BLaER1 treated with 17β-estradiol and CSF1 and Interleukin-3, amounts not matched to agents 10 nM and 100 nM (cell line): ENCODE measurements around the gene TOMM70.

Experiments used
- H3K27ac ChIP-seq, 11 experiments: shearing (Covaris generic); formaldehyde crosslinking; 2 replicates each; pipeline ENCODE4 v1.8.1; 2022
- H3K27me3 ChIP-seq, 11 experiments: shearing (Covaris generic); formaldehyde crosslinking; 2 replicates each; pipeline ENCODE4 v1.8.1; 2022
- H3K36me3 ChIP-seq, 11 experiments: shearing (Covaris generic); formaldehyde crosslinking; 2 replicates each; pipeline ENCODE4 v1.8.1; 2022
- H3K4me1 ChIP-seq, 10 experiments: shearing (Covaris generic); formaldehyde crosslinking; 2 replicates each; pipeline ENCODE4 v1.8.1; 2022
- H3K4me2 ChIP-seq, 11 experiments: shearing (Covaris generic); formaldehyde crosslinking; 2 replicates each; pipeline ENCODE4 v1.8.1; 2022
- H3K4me3 ChIP-seq, 10 experiments: shearing (Covaris generic); formaldehyde crosslinking; 2 replicates each; pipeline ENCODE4 v1.8.1; 2022
- H3K9ac ChIP-seq, 11 experiments: shearing (Covaris generic); formaldehyde crosslinking; 2 replicates each; pipeline ENCODE4 v1.8.1; 2022
- H3K9me3 ChIP-seq, 11 experiments: shearing (Covaris generic); formaldehyde crosslinking; replicated peaks in 1 of 11; 2 replicates each; pipeline ENCODE4 v1.8.1; 2022
- H4K20me1 ChIP-seq, 11 experiments: shearing (Covaris generic); formaldehyde crosslinking; 2 replicates each; pipeline ENCODE4 v1.8.1; 2022
- Cebpa-rat ChIP-seq, 11 experiments: shearing (Covaris generic); IDR thresholded peaks; 2 replicates each; pipeline ENCODE4 v1.8.1; 2022

Gene TOMM70

GRCh38 chr3:100429187-100429716 is 28.4 kb upstream of the TOMM70 start:
- no peak overlapping the region for H3K9ac ChIP-seq
- H3K4me3 ChIP-seq = no peak overlapping the region
- no peaks in the 10 kb centered on the region for H3K36me3 ChIP-seq
- H4K20me1 ChIP-seq = no peaks in the 10 kb centered on the region
- no peak for TF ChIP-seq Cebpa-rat (IDR thresholded peaks at IDR 0.05)
- peaks cover 0 to 6% (median 4%) of the 10 kb centered on the region in 11 experiments; a peak in 15 of 22 replicates for H3K9me3 ChIP-seq
- no peaks in the 10 kb centered on the region for H3K4me1 ChIP-seq
- no peak overlapping the region for H3K4me2 ChIP-seq
- H3K27me3 ChIP-seq = no peaks in the 10 kb centered on the region
- H3K27ac ChIP-seq = no peak overlapping the region

GRCh38 chr3:100427699-100428098 is 26.8 kb upstream of the TOMM70 start:
- Histone ChIP-seq H3K27ac (no peak overlapping the region), H3K9me3 (no peaks in the 10 kb centered on the region), H3K4me2 (no peak overlapping the region), H3K36me3 (no peaks in the 10 kb centered on the region), H3K4me3 (no peak overlapping the region), H4K20me1 (no peaks in the 10 kb centered on the region), H3K4me1 (peaks cover 0 to 11% (median 9%) of the 10 kb centered on the region in 10 experiments; a peak in 12 of 20 replicates), H3K9ac (no peak overlapping the region), H3K27me3 (no peaks in the 10 kb centered on the region)
- TF ChIP-seq Cebpa-rat (IDR thresholded peaks at IDR 0.05) = no peak

GRCh38 chr3:100426067-100426682 is 25.3 kb upstream of the TOMM70 start:
- no peaks in the 10 kb centered on the region for H3K36me3 ChIP-seq
- H3K9ac ChIP-seq = no peak overlapping the region
- H3K4me1 ChIP-seq = peaks cover 0 to 15% (median 10%) of the 10 kb centered on the region in 10 experiments; a peak in 12 of 20 replicates
- no peak overlapping the region for H3K27ac ChIP-seq
- H3K9me3 ChIP-seq = no peaks in the 10 kb centered on the region
- H3K27me3 ChIP-seq = no peaks in the 10 kb centered on the region
- no peaks in the 10 kb centered on the region for H4K20me1 ChIP-seq
- no peak overlapping the region for H3K4me3 ChIP-seq
- no peak for TF ChIP-seq Cebpa-rat (IDR thresholded peaks at IDR 0.05)
- H3K4me2 ChIP-seq = no peak overlapping the region

GRCh38 chr3:100425316-100425715 is 24.4 kb upstream of the TOMM70 start:
- Histone ChIP-seq H3K4me3 (no peak overlapping the region), H3K9ac (no peak overlapping the region)

GRCh38 chr3:100424261-100424660 is 23.4 kb upstream of the TOMM70 start:
- H4K20me1 ChIP-seq = no peaks in the 10 kb centered on the region
- no peak for TF ChIP-seq Cebpa-rat (IDR thresholded peaks at IDR 0.05)
- H3K9me3 ChIP-seq = no peaks in the 10 kb centered on the region
- H3K36me3 ChIP-seq = no peaks in the 10 kb centered on the region
- H3K4me1 ChIP-seq = peaks cover 10 to 21% (median 17%) of the 10 kb centered on the region in 10 experiments; a peak in 17 of 20 replicates
- no peak overlapping the region for H3K9ac ChIP-seq
- H3K27ac ChIP-seq = no peak overlapping the region
- no peak overlapping the region for H3K4me2 ChIP-seq
- H3K27me3 ChIP-seq = no peaks in the 10 kb centered on the region
- no peak overlapping the region for H3K4me3 ChIP-seq

More at GRCh38 chr3:100425316-100425715, 24.4 kb upstream of the TOMM70 start:
- Histone ChIP-seq H3K9me3 (no peaks in the 10 kb centered on the region), H3K27ac (no peak overlapping the region), H3K4me1 (peaks cover under 1 to 15% (median 10%) of the 10 kb centered on the region in 10 experiments; a peak in 14 of 20 replicates), H3K36me3 (no peaks in the 10 kb centered on the region), H3K4me2 (no peak overlapping the region), H3K27me3 (no peaks in the 10 kb centered on the region), H4K20me1 (no peaks in the 10 kb centered on the region)
- no peak for TF ChIP-seq Cebpa-rat (IDR thresholded peaks at IDR 0.05)

- no peak overlapping the region for H3K27ac ChIP-seq
- H3K9me3 ChIP-seq = no peaks in the 10 kb centered on the region
- no peaks in the 10 kb centered on the region for H3K36me3 ChIP-seq
- H3K4me2 ChIP-seq = peak overlapping the region in 7 of 11 experiments; percentile 0 to 46 (median 20); a peak in 6 of 22 replicates
- H3K4me1 ChIP-seq = peaks cover 14 to 24% (median 19%) of the 10 kb centered on the region in 10 experiments; a peak in 17 of 20 replicates
- H3K27me3 ChIP-seq = no peaks in the 10 kb centered on the region
- H3K4me3 ChIP-seq = no peak overlapping the region
- no peak for TF ChIP-seq Cebpa-rat (IDR thresholded peaks at IDR 0.05)
- no peak overlapping the region for H3K9ac ChIP-seq
- no peaks in the 10 kb centered on the region for H4K20me1 ChIP-seq
Observed at GRCh38 chr3:100423611-100424010, 22.7 kb upstream of the TOMM70 start.

- H4K20me1 ChIP-seq = no peaks in the 10 kb centered on the region
- H3K4me3 ChIP-seq = no peak overlapping the region
- TF ChIP-seq Cebpa-rat (IDR thresholded peaks at IDR 0.05) = no peak
- H3K4me1 ChIP-seq = peaks cover 14 to 24% (median 20%) of the 10 kb centered on the region in 10 experiments; a peak in 17 of 20 replicates
- no peak overlapping the region for H3K27ac ChIP-seq
- H3K9me3 ChIP-seq = no peaks in the 10 kb centered on the region
- H3K36me3 ChIP-seq = no peaks in the 10 kb centered on the region
- H3K27me3 ChIP-seq = no peaks in the 10 kb centered on the region
- H3K4me2 ChIP-seq = no peak overlapping the region
- H3K9ac ChIP-seq = no peak overlapping the region
Observed at GRCh38 chr3:100420885-100421284, 20.0 kb upstream of the TOMM70 start.

GRCh38 chr3:100419406-100419805 is 18.5 kb upstream of the TOMM70 start:
- Histone ChIP-seq H3K4me3 (no peak overlapping the region), H3K36me3 (no peaks in the 10 kb centered on the region), H3K9ac (no peak overlapping the region), H3K4me2 (peak overlapping the region in 4 of 11 experiments; percentile 1 to 49 (median 18); a peak in 5 of 22 replicates), H3K27me3 (no peaks in the 10 kb centered on the region), H3K4me1 (peaks cover 14 to 24% (median 20%) of the 10 kb centered on the region in 10 experiments; a peak in 17 of 20 replicates), H3K27ac (no peak overlapping the region), H4K20me1 (no peaks in the 10 kb centered on the region), H3K9me3 (no peaks in the 10 kb centered on the region)
- no peak for TF ChIP-seq Cebpa-rat (IDR thresholded peaks at IDR 0.05)

GRCh38 chr3:100416863-100417262 is 16.0 kb upstream of the TOMM70 start:
- no peak overlapping the region for H3K4me2 ChIP-seq
- no peak overlapping the region for H3K27ac ChIP-seq
- H3K9me3 ChIP-seq = peaks cover 0 to 5% (median 3%) of the 10 kb centered on the region in 11 experiments; a peak in 7 of 22 replicates
- H3K9ac ChIP-seq = no peak overlapping the region
- peaks cover 0 to 19% (median 10%) of the 10 kb centered on the region in 10 experiments; a peak in 14 of 20 replicates for H3K4me1 ChIP-seq
- no peak for TF ChIP-seq Cebpa-rat (IDR thresholded peaks at IDR 0.05)
- peaks cover 0 to 4% (median 0%) of the 10 kb centered on the region in 11 experiments; a peak in 1 of 22 replicates for H3K36me3 ChIP-seq
- H3K4me3 ChIP-seq = no peak overlapping the region
- H3K27me3 ChIP-seq = no peaks in the 10 kb centered on the region
- H4K20me1 ChIP-seq = no peaks in the 10 kb centered on the region
